HG03025 (cell line): Measurements from ENCODE around the gene HS6ST2.

Source experiments
- ATAC-seq: cut with Tn5 transposase; IDR thresholded peaks from one replicate; pipeline ENCODE4 v1.9.1; 2021; ENCODE audit warnings: mild to moderate bottlenecking, moderate library complexity; ENCODE audit not compliant: unreplicated experiment, low FRiP score

The HS6ST2 gene

DNA sequence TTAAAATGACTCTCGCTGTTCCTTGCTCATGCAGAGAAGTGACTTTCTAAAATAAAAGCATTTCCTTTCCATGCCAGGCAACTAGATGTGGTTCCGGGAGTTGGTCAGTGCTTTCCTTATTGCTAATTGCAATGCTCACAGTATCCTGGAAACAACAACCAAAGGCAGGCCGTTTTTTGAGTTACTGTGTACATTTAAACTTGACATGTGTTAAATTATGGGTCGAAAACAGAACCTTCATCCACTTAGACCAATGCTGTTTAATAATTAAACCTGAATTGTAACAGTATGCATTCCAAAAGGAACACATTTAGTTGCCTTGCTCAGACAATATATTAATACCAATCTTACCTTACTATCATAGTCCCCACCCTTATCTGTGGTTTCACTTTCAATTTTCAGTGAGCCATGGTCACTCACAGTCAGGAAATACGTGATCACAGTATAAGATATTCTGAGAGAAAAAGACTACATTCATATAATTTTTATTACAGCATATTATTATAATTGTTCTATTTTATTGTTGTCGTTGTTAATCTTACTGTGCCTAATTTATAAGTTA lies 102.6 kb downstream of the HS6ST2 start:
- ATAC-seq = no peak

DNA sequence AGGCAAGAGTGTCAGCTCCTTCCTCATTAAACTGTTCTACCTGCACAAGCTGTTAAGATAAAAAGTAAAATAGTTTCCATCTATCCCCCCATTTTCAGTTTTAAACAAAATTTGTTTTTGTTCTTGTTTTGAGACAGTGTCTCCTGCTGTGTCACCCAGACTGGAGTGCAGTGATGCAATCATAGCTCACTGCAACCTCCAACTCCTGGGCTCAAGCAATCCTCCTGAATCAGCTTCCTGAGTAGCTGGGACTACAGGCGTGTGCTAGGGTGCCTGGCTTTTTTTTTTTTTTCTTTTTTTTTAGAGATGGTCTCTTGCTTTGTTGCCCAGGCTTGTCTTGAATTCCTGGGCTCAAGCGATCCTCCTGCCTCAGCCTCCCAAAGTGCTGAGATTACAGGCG lies 105.4 kb downstream of the HS6ST2 start:
- no peak for ATAC-seq

DNA sequence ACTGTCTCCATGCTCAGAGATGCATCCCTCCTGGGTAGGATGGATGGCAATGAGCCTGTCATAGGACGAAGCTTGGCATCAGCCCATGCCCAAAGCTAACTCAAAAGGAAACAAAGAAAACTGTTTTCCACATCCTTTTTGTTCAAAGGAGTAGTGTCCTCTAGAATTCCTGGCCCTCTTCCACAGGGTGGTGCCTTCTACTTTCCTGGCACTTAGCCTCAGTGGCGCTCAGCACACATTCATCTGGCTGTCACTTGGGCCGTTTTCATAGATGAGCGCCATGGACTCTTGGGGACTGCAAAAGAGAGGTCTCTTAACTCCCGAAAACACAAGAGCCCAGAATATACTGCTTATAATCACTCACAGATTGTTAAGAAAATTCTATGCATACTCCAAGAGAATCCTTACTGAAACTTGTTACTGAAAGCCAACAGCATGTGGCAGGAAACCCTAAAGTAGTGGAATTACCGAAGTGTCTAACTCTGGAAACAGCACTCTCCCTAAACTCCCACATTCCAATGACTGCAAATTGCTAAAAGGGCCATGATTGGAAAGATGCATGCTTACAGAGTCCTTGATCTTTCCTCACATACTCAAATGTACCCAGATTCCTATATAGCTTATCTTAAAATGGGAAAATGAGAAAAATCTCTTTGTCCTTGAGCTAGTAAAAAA lies 110.0 kb downstream of the HS6ST2 start:
- no peak for ATAC-seq

DNA sequence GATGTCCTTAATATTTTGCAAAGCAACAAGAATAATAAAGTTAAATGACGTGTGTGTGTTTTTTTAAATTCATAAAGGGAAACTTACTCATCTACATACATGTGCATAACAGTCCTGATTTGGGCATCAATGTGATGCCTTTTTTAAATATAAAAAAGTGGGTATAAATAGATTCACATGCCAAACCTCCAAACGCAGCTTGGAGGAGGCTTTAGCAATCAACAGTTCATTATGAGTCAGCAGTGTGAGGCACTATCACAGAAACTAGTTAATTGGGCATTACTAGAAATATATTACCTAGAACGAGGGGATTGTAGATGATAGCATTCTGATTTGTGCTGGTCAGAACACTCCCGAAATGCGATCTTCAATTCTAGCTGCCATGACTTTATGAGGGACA lies 115.1 kb downstream of the HS6ST2 start:
- no peak for ATAC-seq

DNA sequence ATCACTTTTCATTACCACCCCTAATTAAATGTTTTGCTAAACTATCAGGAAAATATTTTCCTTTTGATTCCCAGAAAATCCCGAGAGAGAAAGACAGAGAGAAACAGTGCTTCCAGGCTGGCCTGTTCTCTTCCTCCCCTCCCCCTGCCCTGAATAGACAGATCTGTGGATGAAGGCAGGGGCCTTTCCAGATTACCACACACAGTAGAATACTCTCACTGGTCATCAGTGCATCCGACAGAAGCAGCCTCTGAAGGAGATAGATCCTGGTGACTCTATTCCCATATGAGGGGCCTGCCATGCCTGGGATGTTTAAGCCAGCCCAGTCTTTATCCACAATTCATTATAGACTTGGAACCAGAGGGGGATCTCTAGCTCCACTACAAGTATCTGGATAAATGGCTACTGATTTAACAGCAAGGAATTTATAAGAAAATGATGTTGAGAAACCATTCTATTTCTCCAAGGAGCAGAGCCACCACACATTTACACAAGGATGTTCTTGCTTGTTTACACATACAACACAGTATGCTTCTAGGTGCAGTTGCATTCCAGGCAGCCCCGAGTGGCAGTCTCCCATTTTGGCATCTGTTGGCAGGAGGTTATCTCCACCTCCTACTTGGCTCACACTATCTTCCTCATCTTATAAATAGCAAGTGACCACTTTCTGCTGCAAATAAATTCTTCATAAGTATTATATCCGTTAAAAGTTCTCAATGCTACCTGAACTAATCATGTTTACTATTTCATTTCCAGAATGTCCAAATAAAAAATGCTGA lies 115.8 kb downstream of the HS6ST2 start:
- no peak for ATAC-seq

DNA sequence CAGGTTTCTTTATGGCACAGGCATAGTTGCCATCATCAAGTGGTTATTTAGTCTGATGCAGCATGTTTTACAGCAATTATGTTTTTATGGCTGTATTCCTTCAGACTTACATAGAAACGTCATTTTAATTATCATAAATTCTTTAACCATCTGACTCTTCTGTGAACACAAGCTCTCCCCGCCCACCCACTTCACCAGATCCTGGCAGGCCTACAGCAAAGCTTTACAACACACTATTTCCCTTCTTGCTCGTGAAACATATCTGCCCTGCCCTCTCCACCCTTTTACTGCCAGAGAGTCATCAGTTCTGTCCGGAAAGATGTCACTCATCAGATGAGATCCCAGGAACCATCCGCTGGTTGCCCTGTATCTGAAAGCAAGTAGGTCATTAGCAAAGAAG lies 120.5 kb downstream of the HS6ST2 start:
- ATAC-seq = no peak

DNA sequence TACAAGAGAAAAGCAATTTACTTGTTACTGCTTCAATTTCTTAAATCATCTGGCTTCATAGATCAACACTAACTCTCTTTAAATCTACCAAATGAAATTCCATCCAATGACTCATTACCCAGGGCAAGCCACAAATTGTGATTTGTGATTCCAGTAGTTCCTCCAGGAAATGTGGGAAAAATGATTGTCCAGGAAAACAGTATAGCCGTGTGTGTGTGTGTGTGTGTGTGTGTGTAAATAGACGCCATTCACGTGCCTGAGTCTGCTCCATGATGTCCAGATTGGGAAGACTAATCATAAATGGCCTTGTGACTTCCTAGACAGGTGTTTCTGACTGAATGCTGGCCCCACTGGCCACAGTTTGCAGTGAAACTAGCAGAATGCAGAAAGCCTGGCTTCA lies 121.3 kb downstream of the HS6ST2 start:
- ATAC-seq = no peak

DNA sequence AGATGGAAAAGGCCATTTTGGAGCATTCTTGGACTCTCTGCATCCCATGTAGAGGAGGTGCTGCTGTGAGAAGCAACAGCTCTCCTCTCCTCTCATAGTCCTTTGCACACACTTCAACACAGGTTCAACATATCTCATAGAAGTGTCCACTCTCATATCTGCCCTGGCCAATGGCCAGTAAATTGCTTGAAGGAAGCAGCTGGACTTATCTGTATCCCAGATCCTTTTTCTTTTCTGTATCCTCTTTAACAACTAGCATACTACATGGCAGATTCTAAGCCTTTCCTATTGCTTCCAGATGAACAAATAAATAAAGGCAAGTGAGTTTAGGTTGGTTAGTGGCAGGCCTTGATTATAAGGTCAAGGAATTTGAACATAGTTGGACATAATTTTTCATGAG lies 122.0 kb downstream of the HS6ST2 start:
- no peak for ATAC-seq

DNA sequence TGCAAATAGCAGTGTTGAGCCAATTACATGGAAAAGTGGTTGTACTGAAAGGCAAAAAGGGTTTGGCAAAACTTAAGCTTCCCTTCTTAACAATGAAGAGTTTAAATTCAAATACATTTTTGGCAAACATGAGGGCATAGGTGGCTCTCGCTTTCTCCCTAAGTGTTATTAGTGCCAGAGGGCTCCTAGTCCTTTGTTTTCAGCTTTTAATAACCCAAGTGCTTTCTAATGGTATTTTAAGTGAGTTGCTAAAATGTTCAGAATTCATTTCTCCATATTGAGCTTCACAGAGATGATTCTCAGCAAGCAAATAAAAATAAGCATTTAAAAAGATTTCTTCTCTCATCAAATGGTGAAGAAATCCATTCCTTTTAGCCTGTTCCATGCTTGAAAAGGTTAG lies 123.7 kb downstream of the HS6ST2 start:
- no peak for ATAC-seq

DNA sequence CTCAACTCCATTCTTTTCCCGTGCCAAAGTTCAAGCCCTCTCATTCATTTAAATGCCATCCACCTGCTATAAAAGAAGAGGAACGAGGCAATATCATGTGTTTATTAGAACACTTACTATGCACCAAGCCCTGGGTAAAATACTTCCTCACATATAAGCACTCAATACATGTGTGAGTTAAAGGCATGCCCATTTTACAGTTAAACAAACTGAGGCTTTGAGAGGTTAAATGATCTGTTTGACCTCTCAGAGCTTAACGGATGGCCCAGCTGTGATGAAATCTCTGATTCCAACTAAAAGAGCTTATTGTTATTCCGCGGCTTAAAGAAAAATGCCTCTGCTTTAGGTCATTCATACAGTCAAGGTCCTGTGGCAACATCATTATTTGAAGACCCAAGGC lies 124.3 kb downstream of the HS6ST2 start:
- no peak for ATAC-seq

DNA sequence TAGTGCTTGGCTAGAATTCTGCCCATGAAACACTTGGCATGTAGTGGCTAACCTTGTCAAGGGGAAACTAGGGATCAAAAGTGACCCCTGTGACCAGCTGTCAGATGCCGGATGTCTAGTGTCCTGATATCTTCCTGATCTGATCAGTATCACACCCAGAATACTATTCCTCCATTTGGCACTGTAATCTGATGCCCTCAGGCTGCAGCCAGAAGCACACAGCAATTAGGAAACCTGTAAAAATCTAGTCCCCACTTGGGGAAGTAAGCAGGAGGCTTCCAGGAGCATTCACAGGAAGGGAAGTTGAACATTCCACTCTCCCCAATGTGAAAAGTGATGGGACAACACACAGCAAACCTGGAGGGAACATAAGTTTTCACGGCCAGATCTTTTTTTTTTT lies 125.1 kb downstream of the HS6ST2 start:
- ATAC-seq = no peak

DNA sequence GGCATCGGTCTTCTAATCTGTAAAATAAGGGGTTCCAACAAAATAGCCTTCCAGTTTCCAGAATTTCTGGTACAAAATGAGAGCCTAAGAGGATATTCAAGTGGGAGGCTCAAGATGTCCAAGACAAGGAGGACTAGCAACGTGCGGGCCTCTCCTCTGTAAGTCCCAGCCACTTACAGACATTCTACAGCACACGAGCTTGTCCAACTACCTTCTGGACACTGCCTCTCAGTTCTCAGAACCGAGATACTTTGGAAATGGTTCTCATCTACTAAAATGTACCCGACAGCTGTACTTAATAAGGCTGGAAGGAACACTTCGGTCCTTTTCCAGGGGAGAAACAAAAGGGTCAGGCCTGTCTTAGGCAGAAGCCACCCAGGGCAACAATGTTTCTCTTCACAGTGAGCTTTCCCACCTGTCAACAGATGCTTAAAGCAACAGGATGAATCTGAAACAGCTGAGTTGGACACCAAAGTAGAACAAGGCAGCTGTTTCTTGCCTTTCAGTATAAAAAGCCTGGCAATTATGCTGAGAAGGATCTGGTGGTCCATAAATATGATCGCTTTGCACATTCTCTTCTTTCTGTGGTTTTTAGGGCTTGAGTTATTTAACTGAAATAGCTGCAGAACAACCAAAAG lies 127.0 kb downstream of the HS6ST2 start:
- ATAC-seq = no peak

DNA sequence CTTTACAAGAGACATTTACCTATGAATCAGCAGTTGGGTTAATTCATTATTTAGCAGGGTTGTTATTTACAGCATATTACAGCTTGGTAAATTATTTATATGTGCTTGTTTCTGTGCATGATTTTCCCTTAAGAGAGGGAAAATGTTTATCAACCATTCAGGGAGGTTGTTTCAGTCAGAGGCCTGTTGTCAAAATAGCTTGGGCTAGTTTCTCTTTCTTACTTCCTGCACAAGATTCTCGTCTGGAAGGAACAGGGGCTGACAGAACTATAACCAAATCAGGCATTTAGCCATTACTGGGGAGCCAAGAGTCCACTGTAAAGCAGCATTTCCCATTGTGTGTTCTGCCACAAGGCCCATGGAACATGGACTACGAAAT lies 135.8 kb downstream of the HS6ST2 start:
- ATAC-seq = no peak

DNA sequence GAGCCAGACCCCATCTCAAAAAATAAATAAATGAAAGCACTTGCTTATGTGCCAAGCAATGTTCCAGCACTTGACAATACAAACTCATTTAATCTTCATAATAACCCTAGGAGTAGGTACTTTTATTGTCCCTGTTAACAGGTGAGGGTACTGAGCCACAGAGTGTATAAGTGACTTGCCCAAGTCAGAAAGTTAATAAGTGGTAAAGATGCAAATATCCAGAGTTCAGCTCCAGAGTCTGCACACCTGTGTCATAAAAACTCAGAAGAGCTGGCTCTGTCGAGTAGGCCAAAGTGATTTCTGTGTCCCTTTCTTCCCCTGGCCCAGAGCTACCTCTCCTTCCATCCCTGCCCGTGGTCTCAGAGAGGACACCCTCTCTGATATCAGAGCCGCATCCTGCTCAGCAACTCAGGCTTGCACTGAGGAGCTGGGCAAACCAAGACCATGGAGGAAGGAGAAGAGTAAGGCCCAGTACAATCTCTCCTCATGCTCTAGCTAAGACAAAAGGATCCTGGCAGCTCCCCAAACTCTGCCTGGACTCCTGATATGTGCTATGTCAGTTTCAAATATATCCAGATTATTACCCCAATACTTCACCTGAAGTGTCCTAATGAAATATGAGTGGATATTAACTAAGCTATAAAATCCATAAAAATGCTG lies 136.3 kb downstream of the HS6ST2 start:
- no peak for ATAC-seq

DNA sequence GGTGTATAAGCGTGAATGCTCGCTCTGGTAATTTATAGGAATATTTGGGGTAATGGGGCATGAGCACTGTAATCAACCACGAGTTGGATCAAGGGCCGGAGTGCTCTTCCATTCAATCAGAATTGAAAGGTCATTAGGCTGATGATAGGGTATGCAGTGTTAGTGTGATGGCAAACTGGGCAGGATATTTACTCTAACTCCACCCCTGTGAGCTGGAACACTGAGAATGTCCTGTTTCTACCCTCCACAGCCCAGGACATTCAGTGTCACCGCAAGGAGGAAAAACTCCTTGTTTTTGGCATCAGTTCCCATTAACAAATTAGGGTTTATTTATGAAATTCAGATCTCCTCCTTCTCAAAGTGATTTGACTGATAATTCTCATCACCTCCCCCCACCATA lies 137.8 kb downstream of the HS6ST2 start:
- no peak for ATAC-seq

DNA sequence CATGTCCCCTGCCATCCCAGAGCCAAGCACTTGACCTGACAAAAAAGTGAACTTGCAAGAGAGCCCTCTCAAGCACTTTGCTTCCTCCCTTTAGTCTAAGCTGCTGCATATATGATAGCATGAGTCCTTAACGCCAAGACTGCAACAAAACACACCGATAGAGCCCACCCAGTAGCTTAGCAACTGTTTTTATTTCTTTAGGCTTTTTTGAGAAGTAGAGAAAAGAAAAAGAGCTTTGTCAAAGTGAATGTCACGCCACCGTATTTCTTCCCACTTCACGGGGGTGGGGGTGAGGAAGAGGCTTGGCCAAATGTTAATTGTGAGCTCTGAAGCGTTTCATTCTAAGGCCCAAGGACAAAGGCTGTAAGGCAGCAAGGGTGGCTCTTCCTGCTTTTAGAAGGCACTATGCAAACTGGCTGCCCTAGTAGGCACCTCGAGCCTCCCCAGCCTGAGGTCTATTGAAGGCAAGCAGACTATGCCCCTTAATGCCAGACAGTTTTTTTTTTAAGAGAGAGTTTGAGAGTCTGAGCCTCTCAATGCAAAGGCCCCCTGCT lies 138.6 kb downstream of the HS6ST2 start:
- ATAC-seq = no peak

DNA sequence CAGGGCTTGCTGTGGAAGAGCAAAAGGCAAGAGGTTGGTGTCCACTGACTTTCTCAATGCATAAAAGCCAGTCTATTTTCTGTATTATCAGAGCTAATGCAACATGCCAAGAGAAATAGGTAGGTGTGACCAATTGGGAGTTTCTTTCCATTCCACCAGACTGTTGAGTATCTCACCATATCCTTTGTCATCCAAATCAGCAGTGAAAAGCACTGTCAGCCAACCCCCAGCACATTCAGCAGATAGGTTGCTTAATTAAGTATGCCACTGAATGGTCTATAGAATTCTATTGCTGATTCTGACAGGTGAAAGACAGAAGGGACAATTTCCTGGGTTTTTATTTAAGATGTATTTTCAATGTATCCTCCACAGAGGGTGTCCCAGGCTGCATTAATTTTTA lies 139.8 kb downstream of the HS6ST2 start:
- ATAC-seq = no peak

DNA sequence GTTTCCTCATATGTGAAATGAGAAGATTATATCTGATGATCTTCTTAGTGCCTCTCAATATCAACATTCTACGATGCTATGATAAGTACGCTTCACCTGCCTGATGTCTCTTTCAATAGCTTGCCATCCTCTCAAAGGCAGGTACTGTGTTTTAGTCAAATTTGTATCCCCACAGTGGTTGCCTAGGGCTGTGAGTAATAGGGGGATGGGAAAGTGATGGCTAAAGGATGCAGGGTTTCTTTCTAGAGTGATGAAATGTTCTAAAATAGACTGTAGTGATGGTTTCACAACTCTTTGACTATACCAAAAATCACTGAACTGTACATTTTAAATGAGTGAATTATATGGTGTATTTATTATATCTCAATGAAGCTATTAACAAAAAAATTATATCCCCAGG lies 142.8 kb downstream of the HS6ST2 start:
- no peak for ATAC-seq

DNA sequence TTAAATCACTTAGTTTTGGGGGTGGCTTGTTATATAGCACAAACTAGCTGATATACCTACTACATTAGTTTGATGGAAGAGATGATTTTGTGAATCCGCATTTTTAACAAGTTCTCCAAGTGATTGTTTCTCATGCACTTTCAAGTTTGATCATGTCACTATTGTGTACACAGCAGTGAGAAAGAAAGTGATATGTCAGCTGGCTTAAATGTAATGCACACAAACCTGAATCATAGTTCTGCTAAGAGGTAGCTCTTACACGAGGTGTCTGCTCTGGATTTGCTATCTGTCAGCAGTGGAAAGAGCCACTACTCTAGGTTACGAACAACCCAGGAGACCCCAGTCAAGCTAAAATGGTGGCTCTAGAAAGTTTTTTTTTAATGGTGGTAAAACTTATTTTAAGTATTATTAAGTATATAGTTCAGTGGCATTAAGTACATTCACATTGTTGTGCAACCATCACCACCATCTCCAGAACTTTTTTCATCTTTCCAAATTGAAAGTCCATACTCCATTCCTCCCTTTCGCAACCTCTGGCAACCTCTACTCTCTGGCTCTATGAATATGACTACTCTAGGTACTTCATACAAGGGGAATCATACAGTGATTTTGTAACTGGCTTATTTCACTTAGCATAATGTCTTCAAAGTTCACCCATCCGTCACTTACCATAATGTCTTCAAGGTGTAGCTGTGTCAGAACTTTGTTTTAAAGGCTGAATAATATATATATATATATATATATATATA lies 147.3 kb downstream of the HS6ST2 start:
- no peak for ATAC-seq

DNA sequence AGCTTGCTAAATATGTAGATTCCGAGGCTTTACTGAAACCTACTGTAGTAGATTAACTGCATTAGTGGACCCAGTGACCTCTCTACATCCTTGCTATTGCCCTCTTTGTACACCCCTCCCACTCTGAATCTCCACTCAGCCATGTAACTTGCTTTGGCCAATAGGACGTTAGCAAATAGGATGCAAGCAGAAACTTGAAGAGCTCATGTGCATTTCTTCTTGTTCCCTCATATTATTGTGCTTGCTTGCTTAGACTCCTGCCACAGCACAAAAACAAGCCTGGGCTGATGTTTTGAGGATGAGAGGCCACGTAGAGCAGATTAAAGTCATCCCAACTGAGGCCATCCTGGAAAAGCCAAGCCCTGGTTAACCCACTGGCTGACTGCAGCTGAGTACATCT lies 147.9 kb downstream of the HS6ST2 start:
- no peak for ATAC-seq
